Measurements from ENCODE around the gene TAL2. TPM values are rescaled to one million over a fixed set of nuclear protein-coding genes. Genes with fewer than 3 reads are reported as not detected.

TAL2 gene
- total RNA-seq, 2 donors from 2014 or later = not detected

- no peak for DNase-seq (ENCODE audit: low spot score)
- intact Hi-C loops (cut with DNase I) = no loop called here
Measured at GRCh38 chr9:105672711-105673234, 10.5 kb downstream of the TAL2 start.

DNA sequence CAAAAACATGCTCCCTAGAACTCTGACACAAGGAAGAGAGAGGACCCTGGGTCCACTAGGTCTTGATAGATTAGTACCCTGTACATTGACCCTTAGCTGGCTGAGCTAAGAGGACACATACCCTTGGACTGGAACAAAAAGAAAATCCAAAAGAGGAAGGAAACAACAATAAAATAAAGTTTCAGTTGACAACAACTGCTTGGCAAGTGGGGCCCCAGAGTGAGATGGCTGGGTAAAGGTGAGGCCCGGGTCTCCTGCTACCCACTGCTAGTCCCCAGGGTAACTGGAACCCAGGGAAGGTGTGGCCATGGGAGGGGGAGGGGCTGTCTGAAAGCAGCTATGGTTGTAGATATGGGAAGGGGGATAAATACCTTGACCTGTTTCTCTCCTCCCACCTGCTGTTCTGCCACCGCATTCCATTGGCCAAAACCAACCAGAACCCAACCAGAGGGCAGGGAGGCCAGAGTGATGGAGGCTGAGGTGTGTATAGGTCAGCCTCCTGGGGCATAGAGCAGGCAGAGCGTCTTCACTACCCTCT lies 11.7 kb downstream of the TAL2 start:
- no peak for DNase-seq (ENCODE audit: low spot score)
- intact Hi-C loops (cut with DNase I) = no loop called here

GRCh38 chr9:105676351-105676923 lies 14.2 kb downstream of the TAL2 start:
- no peak for DNase-seq (ENCODE audit: low spot score)
- intact Hi-C loops (cut with DNase I) = no loop called here

DNA sequence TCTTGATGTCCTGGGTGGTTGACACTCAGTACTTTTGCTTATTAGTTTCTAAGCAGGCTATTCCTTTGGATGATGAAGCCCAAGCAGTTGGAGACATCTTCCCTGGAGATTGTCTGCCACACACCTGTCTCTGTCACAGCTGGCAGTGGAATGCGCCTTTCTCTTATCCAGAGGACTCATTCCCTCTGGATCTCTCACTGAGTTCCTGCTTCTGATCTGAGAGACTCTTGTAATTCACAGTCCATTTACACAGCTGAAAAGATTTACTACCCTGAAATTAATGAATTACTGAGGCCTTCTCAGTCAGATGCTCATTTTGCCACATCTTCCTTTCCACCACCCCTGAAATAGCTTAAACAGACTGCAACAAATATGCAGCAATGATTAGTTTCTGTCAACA lies 15.9 kb downstream of the TAL2 start:
- intact Hi-C loops (cut with DNase I) = no loop called here
- no peak for DNase-seq (ENCODE audit: low spot score)

- intact Hi-C loops (cut with DNase I) = no loop called here
- DNase-seq (ENCODE audit: low spot score) = no peak
Measured at GRCh38 chr9:105678781-105679180, 16.5 kb downstream of the TAL2 start.

DNA sequence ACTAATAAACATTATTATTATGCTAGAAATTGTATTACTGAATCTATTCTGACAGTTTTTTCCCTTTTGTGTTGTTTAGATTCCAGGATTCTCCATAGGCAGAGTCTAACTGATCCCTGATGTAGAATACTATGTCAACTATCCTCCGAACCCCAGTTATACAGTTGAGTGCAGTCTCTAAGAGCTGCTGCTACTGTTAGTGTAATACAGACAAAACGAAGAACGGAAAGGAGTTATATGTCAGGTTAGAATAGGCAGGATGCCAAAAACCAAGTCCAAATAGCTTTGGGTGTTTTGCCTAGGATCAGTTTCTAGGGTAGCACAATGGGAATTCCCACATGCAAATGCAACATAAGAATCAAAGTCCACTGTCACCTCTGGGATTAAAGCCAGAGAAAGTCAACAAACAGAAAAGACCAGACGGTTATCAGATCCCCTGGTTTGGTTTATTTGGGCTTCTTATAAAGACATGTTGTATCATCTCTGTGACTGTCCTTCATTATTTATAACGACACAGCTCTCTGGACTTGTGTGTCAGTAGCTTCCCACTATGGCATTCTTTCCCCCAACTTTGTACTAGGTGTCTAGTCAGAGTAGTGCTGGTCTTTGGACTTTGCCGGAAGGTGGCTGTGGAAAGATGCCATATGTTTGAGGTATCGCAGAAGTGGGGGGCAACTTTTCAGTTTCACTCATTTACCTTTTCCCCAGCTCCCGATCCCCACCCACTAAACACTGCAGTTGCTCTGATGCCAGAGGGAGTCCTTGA lies 17.2 kb downstream of the TAL2 start:
- no peak for DNase-seq (ENCODE audit: low spot score)
- intact Hi-C loops (cut with DNase I) = no loop called here

DNA sequence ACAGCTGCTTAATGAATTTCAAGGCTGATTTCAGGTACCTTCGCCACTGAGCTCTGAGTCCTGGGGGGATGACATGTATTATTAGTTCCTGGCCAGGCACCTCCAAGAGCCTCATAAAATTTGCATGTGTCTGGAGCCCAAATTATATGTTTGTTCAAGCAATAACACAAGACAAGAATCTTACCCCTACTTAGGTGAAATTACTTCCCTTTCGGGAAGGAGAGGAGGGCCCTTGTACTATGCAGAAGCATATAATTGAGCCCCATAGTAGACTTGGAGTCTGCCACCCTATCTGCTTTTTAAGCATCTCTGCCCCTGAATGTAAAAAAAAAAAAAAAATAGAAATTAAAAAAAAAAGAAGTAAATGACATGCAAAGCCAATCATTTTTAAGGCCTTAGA lies 19.1 kb downstream of the TAL2 start:
- DNase-seq (ENCODE audit: low spot score) = no peak
- intact Hi-C loops (cut with DNase I) = no loop called here

- intact Hi-C loops (cut with DNase I) = no loop called here
- no peak for DNase-seq (ENCODE audit: low spot score)
Measured at GRCh38 chr9:105681724-105682123, 19.5 kb downstream of the TAL2 start.

DNA sequence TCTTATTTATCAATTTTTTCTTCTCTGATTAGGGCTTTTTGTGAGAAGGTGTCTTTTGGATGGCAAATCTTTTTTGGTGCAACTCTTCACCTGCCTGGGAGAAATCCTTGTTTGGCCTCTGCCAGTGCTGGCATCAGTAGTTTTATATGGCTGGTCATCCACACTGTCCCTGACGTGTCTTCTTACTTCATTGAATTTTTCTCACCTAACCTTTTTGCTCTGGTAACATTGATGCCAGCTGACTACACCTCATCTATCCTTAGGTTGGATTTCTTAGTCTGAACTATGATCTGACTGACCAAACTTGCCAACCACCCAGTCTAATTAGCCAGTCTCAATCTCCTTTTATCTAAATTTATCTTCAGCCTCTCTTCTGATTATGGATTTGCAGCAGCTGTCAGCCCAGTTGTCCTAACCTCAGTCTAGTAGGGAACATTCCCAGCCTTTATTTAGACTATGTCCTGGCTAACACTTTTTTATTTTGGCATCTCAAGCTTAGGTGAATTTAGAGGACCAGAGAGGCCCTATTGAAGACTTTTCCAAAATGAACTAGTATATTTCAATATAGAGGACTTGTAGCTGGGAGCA lies 21.5 kb downstream of the TAL2 start:
- DNase-seq (ENCODE audit: low spot score) = no peak
- intact Hi-C loops (cut with DNase I) = no loop called here

- DNase-seq (ENCODE audit: low spot score) = no peak
- intact Hi-C loops (cut with DNase I) = no loop called here
Measured at GRCh38 chr9:105686936-105687335, 24.7 kb downstream of the TAL2 start.

DNA sequence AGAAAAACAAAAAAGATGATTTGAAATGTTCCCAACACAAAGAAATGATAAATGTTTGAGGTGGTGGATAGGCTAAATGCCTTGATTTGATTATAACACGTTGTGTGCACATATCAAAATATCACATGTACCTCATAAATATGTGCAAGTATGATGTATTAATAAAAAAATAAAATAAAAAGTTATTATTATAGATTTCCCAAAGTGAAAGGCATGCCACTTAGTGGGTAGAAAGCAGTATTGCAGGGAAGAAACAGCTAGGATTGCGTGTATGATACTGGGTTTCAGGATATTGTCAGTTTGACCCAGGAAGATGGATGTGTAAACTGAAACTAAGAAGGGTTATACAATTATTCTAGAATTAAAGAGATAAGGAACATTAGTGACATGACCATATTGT lies 28.5 kb downstream of the TAL2 start:
- intact Hi-C loops (cut with DNase I) = no loop called here
- DNase-seq (ENCODE audit: low spot score) = no peak

DNA sequence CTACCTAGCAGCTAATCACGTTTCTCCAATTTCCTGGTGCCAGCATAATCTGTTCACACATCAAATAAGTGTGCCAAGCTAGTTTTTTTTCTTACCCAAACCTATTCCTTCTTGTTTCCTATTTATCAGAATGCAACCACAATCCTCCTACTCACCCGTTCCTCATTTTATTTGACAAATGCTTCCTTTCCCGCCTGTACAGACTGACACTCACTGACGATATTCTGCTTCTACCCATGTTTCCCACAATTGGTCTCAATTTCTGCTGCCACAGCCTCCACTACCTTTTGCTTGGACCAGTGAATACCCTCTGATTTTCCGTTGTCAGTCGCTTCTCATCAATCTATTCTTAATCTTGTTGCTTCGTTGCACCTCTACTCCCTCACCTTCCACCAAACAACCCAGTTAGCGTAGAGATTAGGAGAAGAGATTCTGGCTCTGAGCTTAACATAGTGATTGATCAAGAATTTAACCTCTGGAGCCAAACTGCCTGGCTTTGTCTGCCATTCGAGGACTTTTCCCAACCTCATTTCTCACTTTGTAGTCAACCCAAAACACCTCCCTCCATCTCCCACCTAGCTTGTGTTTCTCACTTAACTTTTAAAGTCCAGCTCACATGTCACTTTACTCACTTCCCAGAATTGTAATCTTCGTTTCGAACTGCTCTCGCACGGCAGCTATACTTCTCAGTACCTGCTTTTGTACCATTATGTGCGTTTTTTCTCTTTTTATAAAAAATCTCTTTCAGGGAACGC lies 31.4 kb downstream of the TAL2 start:
- DNase-seq (ENCODE audit: low spot score) = no peak
- intact Hi-C loops (cut with DNase I) = no loop called here

GRCh38 chr9:105694190-105694847 lies 32.1 kb downstream of the TAL2 start, which contains the start of gene TMEM38B:
Gene TMEM38B, plus strand, starts transcription at chr9:105694541. Its CDS starts 120 bp downstream, at chr9:105694661.
- intact Hi-C loops (cut with DNase I) = no loop called here
- DNase-seq (ENCODE audit: low spot score) = peak; percentile 90

DNA sequence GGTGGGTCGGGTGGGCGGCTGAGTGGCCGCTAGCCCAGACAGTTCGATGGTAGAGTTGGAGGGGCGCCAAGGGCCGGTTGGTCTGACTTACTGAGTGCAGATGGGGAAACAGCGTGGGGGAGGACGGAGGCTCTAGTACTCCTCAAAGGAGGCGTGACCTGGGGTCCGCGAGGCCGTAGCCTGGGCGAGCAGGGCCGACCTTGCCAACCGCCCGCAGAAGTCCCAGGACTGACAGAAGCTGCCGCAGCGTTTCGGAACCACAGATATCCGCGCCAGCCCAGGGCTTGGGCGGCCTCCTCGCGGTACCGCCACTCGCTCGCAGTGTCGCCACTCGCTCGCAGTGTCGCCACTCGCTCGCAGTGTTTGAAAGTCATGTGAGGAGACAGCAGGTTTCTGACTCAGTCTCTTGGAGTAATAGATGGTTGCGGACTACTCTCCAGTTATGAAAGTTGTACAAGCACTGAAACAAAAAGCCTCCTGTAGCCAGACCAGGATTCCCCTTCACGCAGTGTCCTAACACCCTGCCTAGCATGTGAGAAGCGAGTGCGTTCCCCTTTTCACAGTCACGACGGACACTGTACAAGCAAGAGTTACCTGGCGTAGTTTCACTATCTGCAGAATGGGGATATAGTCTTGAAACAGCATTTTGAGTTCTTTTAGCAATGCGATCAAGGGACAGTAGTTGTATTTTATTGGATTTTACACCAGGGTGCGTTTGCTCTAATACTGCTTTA lies 32.8 kb downstream of the TAL2 start:
- intact Hi-C loops (cut with DNase I) = no loop called here
- peak; percentile 89 for DNase-seq (ENCODE audit: low spot score)

- DNase-seq (ENCODE audit: low spot score) = no peak
- intact Hi-C loops (cut with DNase I) = no loop called here
Measured at GRCh38 chr9:105696219-105696793, 34.0 kb downstream of the TAL2 start.

DNA sequence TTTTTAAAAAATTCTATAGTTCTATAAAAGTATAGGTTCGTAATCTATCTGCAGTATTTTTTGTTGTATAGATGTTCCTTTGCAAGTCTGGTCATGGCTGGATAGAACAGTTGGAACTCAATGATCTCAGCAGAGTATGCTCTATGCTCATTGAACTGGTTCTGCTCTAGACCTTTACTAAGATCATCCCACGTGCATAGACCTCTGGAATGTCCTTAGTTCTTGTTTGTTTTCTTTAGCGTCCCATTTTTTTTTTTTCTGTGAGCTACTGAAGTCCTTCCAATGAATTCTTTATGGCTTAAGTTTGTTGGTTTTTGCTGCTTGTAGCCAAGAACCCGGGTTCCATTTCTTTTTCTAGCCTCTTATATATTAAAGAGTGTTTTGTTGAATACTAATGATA lies 35.6 kb downstream of the TAL2 start:
- intact Hi-C loops (cut with DNase I) = no loop called here
- DNase-seq (ENCODE audit: low spot score) = no peak

DNA sequence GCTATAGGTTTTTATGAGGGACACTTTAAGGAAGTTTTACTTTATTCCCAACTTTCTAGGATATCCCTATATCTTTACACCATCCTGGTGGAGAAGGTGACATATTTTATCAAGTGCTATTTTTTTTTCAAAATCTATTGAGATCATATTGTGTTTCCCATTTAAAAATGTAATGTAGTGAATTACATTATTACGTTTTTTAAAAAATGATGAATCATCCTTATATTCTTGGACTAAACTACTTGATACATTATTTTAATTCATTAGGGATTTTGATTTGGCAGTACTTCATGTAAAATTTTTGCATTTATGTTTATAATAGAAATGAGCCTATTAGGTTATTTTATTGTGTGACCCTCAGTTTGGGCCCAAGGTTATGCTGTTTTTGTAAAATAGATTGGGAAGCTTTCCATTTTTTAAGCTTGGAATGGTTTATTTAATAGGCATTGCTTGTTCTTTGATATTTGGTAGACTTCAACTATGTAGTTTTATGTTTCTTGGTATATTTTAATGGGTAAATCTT lies 36.2 kb downstream of the TAL2 start:
- intact Hi-C loops (cut with DNase I) = no loop called here
- no peak for DNase-seq (ENCODE audit: low spot score)

GRCh38 chr9:105700668-105701067 lies 38.4 kb downstream of the TAL2 start:
- intact Hi-C loops (cut with DNase I) = no loop called here
- DNase-seq (ENCODE audit: low spot score) = no peak

Measured in posterior vena cava (tissue), 2 donors.